AG04450 (cell line): Measurements from ENCODE around the gene IGSF8. TPM values are rescaled to one million over a fixed set of nuclear protein-coding genes. Genes with fewer than 3 reads are reported as not detected.

Experiments used
- CTCF ChIA-PET: fragments of 300-600, 350-600 bp; formaldehyde crosslinking; extraction: SDS; loops from one replicate; lab custom pipeline; 2022; ENCODE audit warnings: antibody characterized with exemption, inconsistent platforms; lab: Charles Lee
- POLR2A ChIA-PET: fragments of 350-600 bp; formaldehyde crosslinking; extraction: SDS; loops from one replicate; lab custom pipeline; 2021; ENCODE audit warnings: antibody characterized with exemption, inconsistent platforms; lab: Yijun Ruan, JAX
- DNase-seq: peaks from one replicate; pipeline ENCODE4 v3.0.0-alpha.2; 2011; ENCODE audit warnings: low read depth, low spot score
- H3K27ac ChIP-seq: one replicate; pipeline ENCODE4 v1.5.1; 2012; ENCODE audit warnings: low read depth, low read length, control low read depth
- H3K27me3 ChIP-seq: one replicate; pipeline ENCODE4 v1.6.0; 2012; ENCODE audit warnings: low read length; ENCODE audit not compliant: control insufficient read depth, insufficient read depth
- H3K4me3 ChIP-seq: 2 replicates; pipeline ENCODE4 v1.5.1; 2011; ENCODE audit warnings: mild to moderate bottlenecking, low read depth, low read length, control low read depth
- H3K9me3 ChIP-seq: 2 replicates; pipeline ENCODE4 v1.5.1; 2012; ENCODE audit warnings: low read length; ENCODE audit not compliant: control insufficient read depth, insufficient read depth
- CTCF ChIP-seq: IDR thresholded peaks from 2 replicates; pipeline ENCODE4 v1.5.1; 2011; ENCODE audit warnings: low read depth, low read length, control low read depth, inconsistent platforms
- polyA plus RNA-seq: library from polyadenylated mRNA; depleted of rRNA; stranded (reverse); fragments of >200 nt; gene quantifications from 2 replicates; pipeline ENCODE4 v1.2.3, GENCODE V29; 2011

Gene IGSF8
- polyA plus RNA-seq, 1 experiment, result 12.7 TPM

DNA sequence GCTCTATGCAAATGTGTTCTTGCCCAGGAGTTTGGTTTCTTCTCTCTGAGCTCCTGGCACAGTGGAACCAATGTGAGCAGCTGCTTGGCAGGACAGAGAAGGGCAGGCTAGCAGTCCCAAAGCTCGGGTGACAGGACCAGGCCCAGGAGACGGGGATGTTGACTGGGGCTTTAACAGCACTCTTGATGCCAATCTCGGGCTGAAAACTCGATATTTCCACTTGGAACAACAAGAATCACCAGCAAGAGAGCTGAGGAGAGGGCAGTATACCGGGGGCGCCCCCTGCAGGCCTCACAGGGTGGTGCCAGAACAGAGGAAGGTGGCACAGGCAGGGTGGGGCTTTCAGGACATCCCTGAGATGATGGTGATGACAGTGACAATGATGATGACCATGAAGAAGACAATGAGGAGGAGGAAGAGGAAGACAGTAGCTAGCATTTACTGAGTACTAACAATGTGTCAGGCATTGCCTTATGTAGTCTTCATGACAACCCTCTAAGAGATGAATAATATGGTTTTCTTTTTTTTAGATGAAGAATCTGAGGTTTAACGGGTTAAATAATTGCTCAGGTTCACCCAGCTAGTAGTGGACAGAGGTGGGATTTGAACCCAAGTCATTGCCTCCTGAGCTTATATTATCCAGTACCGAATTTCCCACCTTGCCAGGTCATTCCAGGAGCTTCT, 19.8 kb downstream of the IGSF8 start:
- no peak for DNase-seq
- no peak overlapping the region for H3K4me3 ChIP-seq
- no peak overlapping the region for H3K27ac ChIP-seq
- peak; percentile 65 for TF ChIP-seq CTCF
- POLR2A ChIA-PET, result no interaction called here
- no peaks in the 10 kb centered on the region for H3K9me3 ChIP-seq
- CTCF ChIA-PET, result interaction anchor here (0.6 to 6.7 kb wide), 20 partner anchors 9 to 941 kb away, joined by 3 to 57 read pairs (median 4); partner anchors contain the start of gene KCNJ10
- peaks cover 62% of the 10 kb centered on the region for H3K27me3 ChIP-seq

DNA sequence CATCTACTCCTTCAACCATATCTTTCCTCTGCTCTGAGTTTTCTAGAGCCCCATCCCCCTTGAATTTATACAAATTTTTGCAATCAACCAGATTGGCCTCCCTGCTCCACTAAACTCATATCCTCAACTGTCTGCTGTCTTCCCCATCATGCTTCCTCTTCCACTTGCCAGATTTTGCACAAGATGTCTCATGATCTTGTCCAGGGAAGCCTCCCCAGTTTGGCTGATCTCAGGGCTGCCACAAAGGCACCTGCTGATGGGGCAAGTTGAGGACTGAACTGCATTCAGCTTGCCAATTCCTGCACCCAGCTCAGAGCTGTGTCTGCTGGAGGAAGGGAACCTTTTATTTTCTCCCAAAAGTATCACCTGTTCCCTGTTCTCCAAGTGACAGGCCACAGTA, 20.9 kb downstream of the IGSF8 start:
- H3K4me3 ChIP-seq, result no peak overlapping the region
- CTCF ChIA-PET, result interaction anchor here (0.6 to 6.7 kb wide), 11 partner anchors 10 to 256 kb away, joined by 3 to 57 read pairs (median 5); no protein-coding TSS in a partner anchor
- DNase-seq, result no peak
- POLR2A ChIA-PET, result no interaction called here
- no peak for TF ChIP-seq CTCF
- no peaks in the 10 kb centered on the region for H3K9me3 ChIP-seq
- no peak overlapping the region for H3K27ac ChIP-seq
- peaks cover 53% of the 10 kb centered on the region for H3K27me3 ChIP-seq

DNA sequence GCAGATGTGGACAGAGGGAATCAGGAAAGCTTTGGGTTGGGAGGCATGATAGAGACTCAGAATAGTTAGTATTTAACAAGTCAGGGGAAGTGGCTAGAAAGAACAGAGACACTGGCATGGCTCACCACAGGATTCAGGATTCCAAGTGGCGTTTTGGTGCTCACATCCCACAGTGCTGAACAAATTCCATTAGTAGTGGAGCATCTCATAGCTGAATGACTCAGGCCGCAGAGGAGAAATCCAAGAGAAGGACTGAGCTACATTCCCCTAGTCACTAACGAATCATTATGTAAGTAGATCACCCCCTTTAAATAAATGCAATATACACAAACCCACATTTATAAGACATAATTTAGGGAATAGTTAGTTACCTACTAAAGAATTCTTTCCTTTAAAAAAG, 22.1 kb downstream of the IGSF8 start:
- no peak for TF ChIP-seq CTCF
- Histone ChIP-seq H3K9me3 (no peaks in the 10 kb centered on the region), H3K27me3 (peaks cover 49% of the 10 kb centered on the region), H3K4me3 (no peak overlapping the region), H3K27ac (no peak overlapping the region)
- POLR2A ChIA-PET, result no interaction called here
- CTCF ChIA-PET, result interaction anchor here (0.5 to 6.5 kb wide), 6 partner anchors 11 to 1548 kb away, joined by 3 to 56 read pairs (median 4); no protein-coding TSS in a partner anchor
- no peak for DNase-seq

- DNase-seq, result no peak
- ChIA-PET CTCF (interaction anchor here (0.5 to 6.5 kb wide), 5 partner anchors 12 to 1548 kb away, joined by 3 to 56 read pairs (median 4); no protein-coding TSS in a partner anchor), POLR2A (no interaction called here)
- Histone ChIP-seq H3K9me3 (no peaks in the 10 kb centered on the region), H3K4me3 (no peak overlapping the region), H3K27me3 (peaks cover 48% of the 10 kb centered on the region), H3K27ac (no peak overlapping the region)
- TF ChIP-seq CTCF, result no peak
Observed at GRCh38 chr1:160075836-160076235, 22.6 kb downstream of the IGSF8 start.

DNA sequence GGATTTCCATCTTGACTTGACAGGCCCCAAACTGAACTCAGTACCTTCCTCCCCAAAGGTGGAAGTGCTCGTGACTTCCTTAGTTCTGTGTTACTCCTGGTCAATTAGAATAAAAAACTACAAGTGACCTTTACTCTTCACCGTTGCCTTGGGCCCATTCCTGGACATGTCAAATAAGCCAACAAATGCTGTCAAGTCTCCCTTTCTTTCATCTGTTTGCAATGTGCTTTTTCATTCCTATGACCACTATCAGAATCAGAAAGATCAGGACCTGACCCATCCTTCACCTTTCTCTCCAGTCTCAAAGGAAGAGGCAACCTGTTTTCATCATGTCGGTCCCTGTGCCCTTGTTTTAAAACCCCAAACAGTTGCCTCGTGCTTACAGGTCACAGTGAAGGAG, 23.6 kb downstream of the IGSF8 start:
- CTCF ChIA-PET, result interaction anchor here (0.6 to 6.5 kb wide), 3 partner anchors 12 to 304 kb away, joined by 3 to 56 read pairs (median 4); no protein-coding TSS in a partner anchor
- POLR2A ChIA-PET, result no interaction called here
- Histone ChIP-seq H3K27ac (no peak overlapping the region), H3K4me3 (no peak overlapping the region), H3K9me3 (no peaks in the 10 kb centered on the region; the same call in 1 of the 2 replicates), H3K27me3 (peaks cover 45% of the 10 kb centered on the region)
- DNase-seq, result no peak
- TF ChIP-seq CTCF, result no peak
